Measurements from ENCODE around the gene DGKD. TPM values are rescaled to one million over a fixed set of nuclear protein-coding genes. Genes with fewer than 3 reads are reported as not detected.

The DGKD gene
- total and polyA plus RNA-seq, 2 donors (not counting 1 experiment from before 2014, with no cell fraction given): 224 to 396 TPM

- Histone ChIP-seq H3K9ac (ENCODE audit: low read length) (no peak overlapping the region), H3K79me2 (ENCODE audit: control insufficient read depth, insufficient read depth, low read length) (no peaks in the 10 kb centered on the region), H4K20me1 (ENCODE audit: control insufficient read depth, insufficient read depth, low read length, poor library complexity, severe bottlenecking) (no peaks in the 10 kb centered on the region), H3K4me3 (ENCODE audit: control extremely low read depth in 1 of 5, extremely low read depth in 1 of 5, insufficient read depth in 1 of 5, low read depth in 2 of 5, low read length in 4 of 5) (no peak overlapping the region), H2AFZ (ENCODE audit: insufficient read depth, low read depth, low read length, poor library complexity, severe bottlenecking) (no peak overlapping the region), H3K27ac (ENCODE audit: low read length in 2 of 2) (no peak overlapping the region), H3K4me1 (ENCODE audit: control insufficient read depth in 2 of 2, insufficient read depth in 2 of 2, low read length in 2 of 2) (peaks cover 20 to 38% of the 10 kb centered on the region in 2 donors), H3K4me2 (replicated peaks; ENCODE audit: low read depth, low read length, poor library complexity, severe bottlenecking) (no peak overlapping the region), H3K36me3 (replicated peaks in 1 of 2; ENCODE audit: control extremely low read depth in 1 of 2, control insufficient read depth in 1 of 2, extremely low read depth in 1 of 2, insufficient read depth in 2 of 2, low read length in 1 of 2) (no peaks in the 10 kb centered on the region), H3K27me3 (replicated peaks in 1 of 4; ENCODE audit: control extremely low read depth in 1 of 4, control insufficient read depth in 3 of 4, insufficient read depth in 4 of 4, low read length in 3 of 4) (no peaks in the 10 kb centered on the region), H3K9me3 (ENCODE audit: control extremely low read depth in 1 of 3, control insufficient read depth in 2 of 3, insufficient read depth in 1 of 3, low read length in 2 of 3) (peaks cover 0 to 3% (median 0%) of the 10 kb centered on the region in 3 donors)
- DNase-seq (no peak), ATAC-seq (ENCODE audit: low read depth) (no peak)
- Mint-ChIP-seq H3K4me1 (peaks cover 40% of the 10 kb centered on the region), H3K27me3 (no peaks in the 10 kb centered on the region), H3K27ac (no peak overlapping the region), H3K4me3 (no peak overlapping the region), H3K9me3 (ENCODE audit: insufficient read depth) (no peaks in the 10 kb centered on the region)
- intact Hi-C loops (cut with micrococcal nuclease): no loop called here
- ChIA-PET POLR2A (interaction anchor here (1.0 kb wide), 1 partner anchor 12 kb away, joined by 3 read pairs; no protein-coding TSS in a partner anchor), CTCF (interaction anchor here (0.7 to 1.1 kb wide), 2 partner anchors 14 to 67 kb away, joined by 3 read pairs; no protein-coding TSS in a partner anchor)
- TF ChIP-seq EZH2 (IDR thresholded peaks at IDR 0.05; ENCODE audit: borderline replicate concordance, insufficient read depth, low read depth, low read length, poor library complexity, severe bottlenecking) (no peak), CTCF (IDR thresholded peaks at IDR 0.05) (no peak)
- WGBS (ENCODE audit: insufficient coverage): 95% methylated on average over 3 of the region's 7 CpGs
These were observed 36.9 kb upstream of the DGKD start for GRCh38 chr2:233317196-233317943.

GRCh38 chr2:233319256-233319655 is 35.0 kb upstream of the DGKD start:
- ChIA-PET POLR2A (no interaction called here), CTCF (interaction anchor here (1.3 kb wide), 1 partner anchor 35 kb away, joined by 3 read pairs; the partner anchor contains the start of gene DGKD)
- no peak for TF ChIP-seq CTCF (IDR thresholded peaks at IDR 0.05)
- 94% methylated on average over 2 of the region's 5 CpGs for WGBS (ENCODE audit: insufficient coverage)
- Histone ChIP-seq H2AFZ (ENCODE audit: insufficient read depth, low read depth, low read length, poor library complexity, severe bottlenecking) (no peak overlapping the region), H3K9me3 (ENCODE audit: control extremely low read depth in 1 of 3, control insufficient read depth in 2 of 3, insufficient read depth in 1 of 3, low read length in 2 of 3) (peaks cover 0 to 3% (median 0%) of the 10 kb centered on the region in 3 donors), H3K27me3 (replicated peaks in 1 of 4; ENCODE audit: control extremely low read depth in 1 of 4, control insufficient read depth in 3 of 4, insufficient read depth in 4 of 4, low read length in 3 of 4) (no peaks in the 10 kb centered on the region), H3K4me3 (ENCODE audit: control extremely low read depth in 1 of 5, extremely low read depth in 1 of 5, insufficient read depth in 1 of 5, low read depth in 2 of 5, low read length in 4 of 5) (no peak overlapping the region), H3K79me2 (ENCODE audit: control insufficient read depth, insufficient read depth, low read length) (no peaks in the 10 kb centered on the region), H4K20me1 (ENCODE audit: control insufficient read depth, insufficient read depth, low read length, poor library complexity, severe bottlenecking) (no peaks in the 10 kb centered on the region), H3K36me3 (replicated peaks in 1 of 2; ENCODE audit: control extremely low read depth in 1 of 2, control insufficient read depth in 1 of 2, extremely low read depth in 1 of 2, insufficient read depth in 2 of 2, low read length in 1 of 2) (no peaks in the 10 kb centered on the region), H3K4me2 (replicated peaks; ENCODE audit: low read depth, low read length, poor library complexity, severe bottlenecking) (no peak overlapping the region), H3K4me1 (ENCODE audit: control insufficient read depth in 2 of 2, insufficient read depth in 2 of 2, low read length in 2 of 2) (peaks cover 26 to 43% of the 10 kb centered on the region in 2 donors), H3K27ac (ENCODE audit: low read length in 2 of 2) (no peak overlapping the region), H3K9ac (ENCODE audit: low read length) (no peak overlapping the region)
- ATAC-seq (ENCODE audit: low read depth) (no peak), DNase-seq (no peak)
- H3K27me3 Mint-ChIP-seq: no peaks in the 10 kb centered on the region
- no peaks in the 10 kb centered on the region for H3K9me3 Mint-ChIP-seq (ENCODE audit: insufficient read depth)
- peaks cover 42% of the 10 kb centered on the region for H3K4me1 Mint-ChIP-seq
- intact Hi-C loops (cut with micrococcal nuclease): no loop called here
- no peak overlapping the region for H3K4me3 Mint-ChIP-seq
- no peak overlapping the region for H3K27ac Mint-ChIP-seq
